ENCODE measurements around the gene DNAH2.

DNAH2 gene

DNA sequence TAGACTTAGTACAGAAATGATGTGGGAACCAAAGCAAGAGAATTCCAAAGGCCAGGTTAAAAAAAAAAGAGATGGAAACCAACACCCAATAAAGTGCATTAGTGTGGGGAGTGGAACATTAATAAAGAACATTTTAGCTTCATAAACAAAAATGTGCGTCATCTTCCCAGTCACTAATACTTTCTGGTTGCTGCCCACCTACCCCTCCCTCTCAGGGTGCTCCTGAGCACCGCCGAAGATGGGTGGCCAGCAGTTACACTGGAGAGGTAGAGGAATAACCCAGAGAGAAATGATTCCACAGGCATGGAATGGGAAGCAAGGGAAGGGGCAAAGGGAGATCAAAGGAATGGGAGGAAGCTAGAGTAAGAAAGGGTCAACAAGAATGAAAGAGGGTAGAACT lies 165.1 kb downstream of the DNAH2 start:
- TF ChIP-seq, protein P1, sequence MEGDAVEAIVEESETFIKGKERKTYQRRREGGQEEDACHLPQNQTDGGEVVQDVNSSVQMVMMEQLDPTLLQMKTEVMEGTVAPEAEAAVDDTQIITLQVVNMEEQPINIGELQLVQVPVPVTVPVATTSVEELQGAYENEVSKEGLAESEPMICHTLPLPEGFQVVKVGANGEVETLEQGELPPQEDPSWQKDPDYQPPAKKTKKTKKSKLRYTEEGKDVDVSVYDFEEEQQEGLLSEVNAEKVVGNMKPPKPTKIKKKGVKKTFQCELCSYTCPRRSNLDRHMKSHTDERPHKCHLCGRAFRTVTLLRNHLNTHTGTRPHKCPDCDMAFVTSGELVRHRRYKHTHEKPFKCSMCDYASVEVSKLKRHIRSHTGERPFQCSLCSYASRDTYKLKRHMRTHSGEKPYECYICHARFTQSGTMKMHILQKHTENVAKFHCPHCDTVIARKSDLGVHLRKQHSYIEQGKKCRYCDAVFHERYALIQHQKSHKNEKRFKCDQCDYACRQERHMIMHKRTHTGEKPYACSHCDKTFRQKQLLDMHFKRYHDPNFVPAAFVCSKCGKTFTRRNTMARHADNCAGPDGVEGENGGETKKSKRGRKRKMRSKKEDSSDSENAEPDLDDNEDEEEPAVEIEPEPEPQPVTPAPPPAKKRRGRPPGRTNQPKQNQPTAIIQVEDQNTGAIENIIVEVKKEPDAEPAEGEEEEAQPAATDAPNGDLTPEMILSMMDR (conservative IDR thresholded peaks at IDR 0.05) = no peak
- H3K27ac ChIP-seq = peak overlapping the region; percentile 97
